A673 (cell line): ENCODE measurements around the gene ASPRV1. TPM values are rescaled to one million over a fixed set of nuclear protein-coding genes. Genes with fewer than 3 reads are reported as not detected.

Source experiments
- BruUV-seq: library from RNA; stranded (reverse); fragments of 400-500 nt; replicated peaks from 2 replicates; lab custom pipeline; 2021; lab: Mats Ljungman, UMichigan
- CTCF ChIA-PET: fragments of 300-600 bp; sonication (Branson Sonifier 250); formaldehyde crosslinking; loops from one replicate; lab custom pipeline; 2022; ENCODE audit warnings: antibody characterized with exemption; lab: Charles Lee
- POLR2A ChIA-PET: fragments of 300-600 bp; sonication (Branson Sonifier 250); formaldehyde crosslinking; loops from one replicate; lab custom pipeline; 2022; ENCODE audit warnings: antibody characterized with exemption; ENCODE audit not compliant: low non-redundant PET; lab: Charles Lee
- DNase-seq: peaks from one replicate; pipeline ENCODE4 v3.0.0-alpha.2; 2015; ENCODE audit warnings: low spot score
- H3K27ac ChIP-seq: fragments of 200-600 bp; sonication (generic); 2 replicates; pipeline ENCODE4 v1.5.1; 2016; ENCODE audit warnings: mixed run types, low read depth, mild to moderate bottlenecking, mixed read lengths, antibody characterized with exemption, low read length; ENCODE audit not compliant: poor library complexity, severe bottlenecking
- H3K27me3 ChIP-seq: fragments of 200-600 bp; sonication (generic); replicated peaks from 2 replicates; pipeline ENCODE4 v1.6.1; 2017; ENCODE audit warnings: mixed run types, low read depth, mild to moderate bottlenecking, mixed read lengths, antibody characterized with exemption, low read length; ENCODE audit not compliant: insufficient read depth, poor library complexity
- H3K36me3 ChIP-seq: fragments of 200-600 bp; sonication (generic); 2 replicates; pipeline ENCODE4 v1.6.1; 2016; ENCODE audit warnings: mixed run types, mild to moderate bottlenecking, mixed read lengths, antibody characterized with exemption, low read length; ENCODE audit not compliant: insufficient read depth, poor library complexity, severe bottlenecking
- H3K4me1 ChIP-seq: fragments of 200-600 bp; sonication (generic); 2 replicates; pipeline ENCODE4 v1.6.1; 2017; ENCODE audit warnings: mixed run types, mild to moderate bottlenecking, mixed read lengths, antibody characterized with exemption, low read length; ENCODE audit not compliant: insufficient read depth, poor library complexity, severe bottlenecking
- H3K4me3 ChIP-seq: fragments of 200-600 bp; sonication (generic); 2 replicates; pipeline ENCODE4 v1.5.1; 2016; ENCODE audit warnings: low read depth, mixed run types, mild to moderate bottlenecking, mixed read lengths, low read length; ENCODE audit not compliant: poor library complexity, severe bottlenecking
- H3K9me3 ChIP-seq: fragments of 200-600 bp; sonication (generic); 2 replicates; pipeline ENCODE4 v1.6.1; 2016; ENCODE audit warnings: mixed run types, low read depth, mild to moderate bottlenecking, mixed read lengths, antibody characterized with exemption, low read length; ENCODE audit not compliant: poor library complexity, severe bottlenecking
- EZH2 ChIP-seq: fragments of 200-600 bp; sonication (generic); IDR thresholded peaks from 2 replicates; pipeline ENCODE4 v1.6.1; 2017; ENCODE audit warnings: borderline replicate concordance, low read depth, mild to moderate bottlenecking, mixed read lengths, antibody characterized with exemption, low read length; ENCODE audit not compliant: poor library complexity, severe bottlenecking
- intact Hi-C: fragments of 100-400 bp; cut with micrococcal nuclease; formaldehyde crosslinking; loops from one replicate; pipeline ENCODE4 v1.10.0; 2022; ENCODE audit not compliant: unreplicated experiment
- total RNA-seq: library from RNA; stranded (reverse); gene quantifications from 2 replicates; pipeline ENCODE4 v1.2.3, GENCODE V29; 2021
- TF ChIP-seq, protein P1 (sequence below): fragments of 300-800, 200-600 bp; sonication (generic); conservative IDR thresholded peaks from 2 replicates; pipeline ENCODE4 v1.5.1; 2017; ENCODE audit warnings: low read depth, mild to moderate bottlenecking, antibody characterized with exemption, low read length, moderate library complexity, mixed read lengths

ASPRV1 gene
- total RNA-seq, 1 experiment from 2014 or later = 0.73 TPM

DNA sequence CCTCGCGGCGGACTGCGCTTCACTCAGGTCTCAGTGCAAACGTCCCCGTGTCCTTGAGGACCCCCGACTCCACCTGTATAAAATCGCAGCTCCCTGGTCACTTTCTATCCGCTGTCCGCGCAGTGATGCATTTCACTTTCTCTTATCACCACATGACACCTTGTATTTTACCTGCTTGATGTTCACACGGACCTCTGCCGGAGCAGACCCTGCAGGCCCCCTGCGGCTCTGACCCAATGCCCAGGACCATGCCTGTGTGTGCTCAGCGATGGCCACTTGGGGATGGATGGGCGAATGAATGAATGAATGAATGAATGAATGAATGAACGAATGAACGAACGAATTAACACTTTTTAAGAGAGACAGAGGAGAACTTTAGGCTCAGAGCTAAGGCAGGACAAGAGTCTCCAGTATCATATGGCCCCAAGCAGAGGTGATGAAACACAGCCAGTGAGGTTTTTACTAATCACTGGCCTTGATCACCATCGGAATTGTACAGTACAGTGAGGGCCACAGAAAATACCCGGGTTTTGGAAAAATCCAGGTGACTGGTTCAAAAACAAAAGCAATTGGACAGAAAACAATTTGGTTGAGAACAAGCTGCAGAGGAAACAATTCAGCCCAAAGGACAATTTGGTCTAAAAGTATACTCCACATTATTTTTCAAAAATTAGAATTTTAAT is 12.3 kb downstream of the ASPRV1 start:
- Histone ChIP-seq H3K4me3 (no peak overlapping the region), H3K4me1 (no peaks in the 10 kb centered on the region), H3K36me3 (no peaks in the 10 kb centered on the region), H3K27ac (no peak overlapping the region), H3K27me3 (no peaks in the 10 kb centered on the region), H3K9me3 (no peaks in the 10 kb centered on the region)
- CTCF ChIA-PET = no interaction called here
- POLR2A ChIA-PET = no interaction called here
- DNase-seq = no peak
- intact Hi-C loops = no loop called here
- TF ChIP-seq EZH2 = no peak
- TF ChIP-seq, protein P1, sequence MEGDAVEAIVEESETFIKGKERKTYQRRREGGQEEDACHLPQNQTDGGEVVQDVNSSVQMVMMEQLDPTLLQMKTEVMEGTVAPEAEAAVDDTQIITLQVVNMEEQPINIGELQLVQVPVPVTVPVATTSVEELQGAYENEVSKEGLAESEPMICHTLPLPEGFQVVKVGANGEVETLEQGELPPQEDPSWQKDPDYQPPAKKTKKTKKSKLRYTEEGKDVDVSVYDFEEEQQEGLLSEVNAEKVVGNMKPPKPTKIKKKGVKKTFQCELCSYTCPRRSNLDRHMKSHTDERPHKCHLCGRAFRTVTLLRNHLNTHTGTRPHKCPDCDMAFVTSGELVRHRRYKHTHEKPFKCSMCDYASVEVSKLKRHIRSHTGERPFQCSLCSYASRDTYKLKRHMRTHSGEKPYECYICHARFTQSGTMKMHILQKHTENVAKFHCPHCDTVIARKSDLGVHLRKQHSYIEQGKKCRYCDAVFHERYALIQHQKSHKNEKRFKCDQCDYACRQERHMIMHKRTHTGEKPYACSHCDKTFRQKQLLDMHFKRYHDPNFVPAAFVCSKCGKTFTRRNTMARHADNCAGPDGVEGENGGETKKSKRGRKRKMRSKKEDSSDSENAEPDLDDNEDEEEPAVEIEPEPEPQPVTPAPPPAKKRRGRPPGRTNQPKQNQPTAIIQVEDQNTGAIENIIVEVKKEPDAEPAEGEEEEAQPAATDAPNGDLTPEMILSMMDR = no peak
- BruUV-seq = no TSS peak

DNA sequence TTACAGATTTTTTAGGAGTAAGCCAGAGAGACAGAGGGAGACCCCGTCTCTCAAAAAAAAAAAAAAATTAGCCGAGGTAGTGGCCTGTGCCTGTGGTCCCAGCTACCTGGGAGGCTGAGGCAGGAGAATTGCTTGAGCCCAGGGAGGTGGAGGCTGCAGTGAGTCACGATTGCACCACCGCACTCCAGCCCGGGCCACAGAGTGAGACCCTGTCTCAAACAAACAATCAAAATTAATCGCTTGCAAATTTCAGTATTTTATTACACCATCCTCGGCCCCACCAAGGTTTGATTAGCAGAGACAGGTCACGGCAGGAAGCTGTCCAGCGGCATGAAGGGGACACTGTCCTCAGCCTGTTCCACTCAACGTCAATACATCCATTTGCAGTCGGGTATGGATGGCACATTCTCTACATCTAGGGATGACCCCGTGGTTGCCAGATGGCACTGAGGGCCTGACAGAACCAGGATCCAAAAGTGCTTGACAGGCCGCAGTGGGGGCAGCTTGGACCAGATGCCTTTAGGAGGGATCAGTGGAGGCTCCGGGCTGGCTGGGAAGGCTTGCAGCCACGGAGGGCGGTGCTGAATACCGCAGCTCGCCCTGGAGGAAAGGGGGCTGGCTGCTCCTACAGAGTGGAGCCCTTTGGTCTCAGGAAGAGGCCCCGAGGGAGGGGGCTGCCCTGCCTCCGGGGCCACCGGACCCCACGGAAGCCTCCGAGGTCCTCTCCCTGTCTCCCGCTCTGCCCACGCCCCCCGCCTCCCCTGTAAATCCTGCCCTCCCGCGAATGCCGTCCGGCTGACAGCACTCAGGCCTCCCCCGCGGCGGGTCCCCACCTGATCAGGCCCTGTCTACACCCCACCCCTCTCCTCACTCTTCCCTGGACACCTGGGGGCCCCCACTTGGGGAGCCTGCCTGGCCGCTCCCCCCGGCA is 13.1 kb downstream of the ASPRV1 start:
- Histone ChIP-seq H3K4me1 (no peaks in the 10 kb centered on the region), H3K27me3 (no peaks in the 10 kb centered on the region), H3K9me3 (no peaks in the 10 kb centered on the region), H3K27ac (no peak overlapping the region), H3K36me3 (no peaks in the 10 kb centered on the region), H3K4me3 (no peak overlapping the region)
- TF ChIP-seq, protein P1 = no peak
- no peak for TF ChIP-seq EZH2
- intact Hi-C loops = no loop called here
- BruUV-seq = no TSS peak
- ChIA-PET POLR2A (no interaction called here), CTCF (no interaction called here)
- no peak for DNase-seq

DNA sequence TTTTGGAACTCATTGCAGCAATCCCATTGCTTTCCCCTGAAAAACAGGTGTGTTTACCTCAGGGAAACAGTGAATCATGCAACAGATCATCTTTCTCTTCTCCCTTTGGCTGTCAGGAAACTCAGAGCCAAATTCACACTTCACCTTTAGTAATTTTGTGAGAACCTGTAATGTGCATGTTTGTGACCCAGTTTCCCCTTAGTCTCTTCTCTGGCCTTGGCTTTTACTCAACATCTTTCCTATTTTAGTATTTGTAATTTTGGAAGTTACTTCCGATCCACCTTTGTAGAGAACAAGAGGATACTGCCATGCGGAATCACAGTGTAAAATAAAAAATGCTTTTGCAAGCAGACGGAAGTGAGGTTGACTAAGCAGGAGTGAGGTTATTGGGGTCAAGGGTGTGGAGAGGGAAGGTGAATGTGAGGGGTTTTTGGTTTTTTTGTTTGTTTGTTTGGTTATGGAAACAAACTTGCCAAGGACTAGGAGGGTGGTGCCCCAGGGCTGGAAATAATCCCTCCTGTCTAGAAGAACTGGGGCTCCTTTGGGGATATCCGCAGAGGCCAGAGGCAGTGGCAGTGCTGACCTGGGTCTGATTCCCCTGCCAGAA is 14.0 kb downstream of the ASPRV1 start:
- ChIA-PET POLR2A (no interaction called here), CTCF (no interaction called here)
- Histone ChIP-seq H3K4me1 (no peaks in the 10 kb centered on the region), H3K36me3 (no peaks in the 10 kb centered on the region), H3K27me3 (no peaks in the 10 kb centered on the region), H3K27ac (no peak overlapping the region), H3K4me3 (no peak overlapping the region), H3K9me3 (no peaks in the 10 kb centered on the region)
- intact Hi-C loops = no loop called here
- no peak for TF ChIP-seq EZH2
- TF ChIP-seq, protein P1 = no peak
- no TSS peak for BruUV-seq
- DNase-seq = no peak
